Glutamatergic neuron (in vitro differentiated cells): Measurements from ENCODE around the gene CFAP73. TPM values are rescaled to one million over a fixed set of nuclear protein-coding genes. Genes with fewer than 3 reads are reported as not detected.

Experiments
- DNase-seq: peaks from one replicate; pipeline ENCODE4 v3.0.0; 2022
- H3K27ac Mint-ChIP-seq: one replicate; pipeline ENCODE4 v1.8.0; 2020; ENCODE audit warnings: mild to moderate bottlenecking, mixed read lengths, inconsistent platforms; ENCODE audit not compliant: unreplicated experiment
- H3K27me3 Mint-ChIP-seq: one replicate; pipeline ENCODE4 v1.8.0; 2020; ENCODE audit warnings: mild to moderate bottlenecking, moderate library complexity, mixed read lengths, inconsistent platforms; ENCODE audit not compliant: unreplicated experiment
- H3K36me3 Mint-ChIP-seq: one replicate; pipeline ENCODE4 v1.8.0; 2020; ENCODE audit warnings: mild to moderate bottlenecking, mixed read lengths, inconsistent platforms; ENCODE audit not compliant: unreplicated experiment
- H3K4me1 Mint-ChIP-seq: one replicate; pipeline ENCODE4 v1.8.0; 2020; ENCODE audit warnings: mild to moderate bottlenecking, low read depth, mixed read lengths, inconsistent platforms; ENCODE audit not compliant: unreplicated experiment
- H3K4me3 Mint-ChIP-seq: one replicate; pipeline ENCODE4 v1.8.0; 2020; ENCODE audit warnings: mild to moderate bottlenecking, mixed read lengths, inconsistent platforms; ENCODE audit not compliant: unreplicated experiment
- H3K9me3 Mint-ChIP-seq: one replicate; pipeline ENCODE4 v1.8.0; 2020; ENCODE audit warnings: mild to moderate bottlenecking, moderate library complexity, mixed read lengths, inconsistent platforms; ENCODE audit not compliant: unreplicated experiment
- total RNA-seq: library from RNA; stranded (reverse); fragmentation: NEBNext Ultra II Directional; extraction: Animal tissue kit (Norgen Biotek cat#: 25700); gene quantifications from one replicate; pipeline ENCODE4 v1.2.1, GENCODE V29; 2021; ENCODE audit not compliant: unreplicated experiment
- TF ChIP-seq, protein P1 (sequence below): fragments of 200-600 bp; sonication (generic); IDR thresholded peaks from one replicate; pipeline ENCODE4 v1.5.0; 2021; ENCODE audit not compliant: partially characterized antibody, unreplicated experiment

Gene CFAP73
- total RNA-seq, 1 donor from 2014 or later = not detected

DNA sequence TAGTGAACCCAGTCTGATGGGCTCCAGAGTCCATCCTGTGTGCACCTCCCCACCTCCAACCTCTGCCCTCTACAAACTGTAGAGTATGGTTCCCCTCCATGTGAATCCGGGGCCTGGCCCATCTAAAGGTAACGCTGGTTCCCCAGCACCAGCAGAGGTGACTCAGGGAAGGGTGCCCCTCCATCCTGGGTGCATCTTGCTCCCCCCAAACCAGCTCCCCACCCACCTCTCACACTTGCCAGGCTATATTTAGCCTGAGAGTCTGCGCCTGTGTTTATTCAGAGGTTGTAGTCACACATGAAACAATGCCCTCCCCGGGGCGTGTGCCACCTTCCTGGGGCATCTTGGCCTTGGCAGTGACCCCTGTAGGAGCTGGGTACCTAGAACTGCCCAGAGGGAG lies 40.2 kb upstream of the CFAP73 start:
- Mint-ChIP-seq H3K4me3 (no peak overlapping the region), H3K9me3 (peaks cover 6% of the 10 kb centered on the region), H3K27me3 (peaks cover 9% of the 10 kb centered on the region), H3K36me3 (no peaks in the 10 kb centered on the region), H3K27ac (no peak overlapping the region), H3K4me1 (no peaks in the 10 kb centered on the region)
- DNase-seq = no peak
- TF ChIP-seq, protein P1, sequence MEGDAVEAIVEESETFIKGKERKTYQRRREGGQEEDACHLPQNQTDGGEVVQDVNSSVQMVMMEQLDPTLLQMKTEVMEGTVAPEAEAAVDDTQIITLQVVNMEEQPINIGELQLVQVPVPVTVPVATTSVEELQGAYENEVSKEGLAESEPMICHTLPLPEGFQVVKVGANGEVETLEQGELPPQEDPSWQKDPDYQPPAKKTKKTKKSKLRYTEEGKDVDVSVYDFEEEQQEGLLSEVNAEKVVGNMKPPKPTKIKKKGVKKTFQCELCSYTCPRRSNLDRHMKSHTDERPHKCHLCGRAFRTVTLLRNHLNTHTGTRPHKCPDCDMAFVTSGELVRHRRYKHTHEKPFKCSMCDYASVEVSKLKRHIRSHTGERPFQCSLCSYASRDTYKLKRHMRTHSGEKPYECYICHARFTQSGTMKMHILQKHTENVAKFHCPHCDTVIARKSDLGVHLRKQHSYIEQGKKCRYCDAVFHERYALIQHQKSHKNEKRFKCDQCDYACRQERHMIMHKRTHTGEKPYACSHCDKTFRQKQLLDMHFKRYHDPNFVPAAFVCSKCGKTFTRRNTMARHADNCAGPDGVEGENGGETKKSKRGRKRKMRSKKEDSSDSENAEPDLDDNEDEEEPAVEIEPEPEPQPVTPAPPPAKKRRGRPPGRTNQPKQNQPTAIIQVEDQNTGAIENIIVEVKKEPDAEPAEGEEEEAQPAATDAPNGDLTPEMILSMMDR = no peak

DNA sequence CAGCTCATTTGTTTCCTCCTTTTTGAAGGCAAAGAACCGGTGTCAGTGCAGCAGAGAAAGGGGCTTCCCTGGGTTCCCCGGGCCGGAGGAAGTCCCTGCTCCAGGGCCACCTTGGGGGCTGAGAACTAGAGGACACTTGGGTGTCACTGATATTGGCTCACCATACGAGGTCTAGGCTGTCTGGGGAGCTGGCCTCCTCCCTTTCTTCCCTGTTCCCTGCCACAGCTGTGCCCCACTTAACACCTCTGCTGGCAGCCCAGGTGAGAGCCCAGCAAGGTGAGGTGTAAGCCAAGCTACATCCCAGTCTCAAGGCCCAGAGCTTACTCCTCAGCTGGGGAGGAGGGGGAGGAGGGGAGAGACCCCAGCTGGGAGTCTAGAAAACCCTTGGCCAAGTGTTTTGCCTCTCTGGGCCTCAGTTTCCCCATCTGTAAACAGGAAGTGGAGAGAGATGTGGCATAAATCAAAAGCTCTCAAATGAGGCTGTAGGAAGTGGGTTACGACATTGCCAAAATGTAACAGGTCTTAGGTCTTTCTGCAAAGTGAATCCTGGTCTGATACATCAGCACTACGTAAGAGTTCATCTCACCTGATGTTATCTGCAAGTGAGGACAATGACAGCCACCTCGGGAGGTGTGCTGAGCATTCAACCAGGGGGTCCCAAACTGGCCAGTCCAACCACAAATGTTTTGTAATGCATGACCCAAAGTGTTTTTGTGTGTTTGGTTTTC lies 39.5 kb upstream of the CFAP73 start:
- H3K4me1 Mint-ChIP-seq = no peaks in the 10 kb centered on the region
- no peaks in the 10 kb centered on the region for H3K36me3 Mint-ChIP-seq
- DNase-seq = no peak
- TF ChIP-seq, protein P1 = no peak
- no peak overlapping the region for H3K27ac Mint-ChIP-seq
- peaks cover 6% of the 10 kb centered on the region for H3K9me3 Mint-ChIP-seq
- H3K4me3 Mint-ChIP-seq = no peak overlapping the region
- H3K27me3 Mint-ChIP-seq = peaks cover 7% of the 10 kb centered on the region

GRCh38 chr12:113111247-113111646 lies 38.3 kb upstream of the CFAP73 start:
- TF ChIP-seq, protein P1 = no peak
- Mint-ChIP-seq H3K4me1 (no peaks in the 10 kb centered on the region), H3K9me3 (peaks cover 5% of the 10 kb centered on the region), H3K36me3 (no peaks in the 10 kb centered on the region), H3K4me3 (no peak overlapping the region), H3K27ac (no peak overlapping the region), H3K27me3 (peaks cover 7% of the 10 kb centered on the region)
- DNase-seq = no peak

DNA sequence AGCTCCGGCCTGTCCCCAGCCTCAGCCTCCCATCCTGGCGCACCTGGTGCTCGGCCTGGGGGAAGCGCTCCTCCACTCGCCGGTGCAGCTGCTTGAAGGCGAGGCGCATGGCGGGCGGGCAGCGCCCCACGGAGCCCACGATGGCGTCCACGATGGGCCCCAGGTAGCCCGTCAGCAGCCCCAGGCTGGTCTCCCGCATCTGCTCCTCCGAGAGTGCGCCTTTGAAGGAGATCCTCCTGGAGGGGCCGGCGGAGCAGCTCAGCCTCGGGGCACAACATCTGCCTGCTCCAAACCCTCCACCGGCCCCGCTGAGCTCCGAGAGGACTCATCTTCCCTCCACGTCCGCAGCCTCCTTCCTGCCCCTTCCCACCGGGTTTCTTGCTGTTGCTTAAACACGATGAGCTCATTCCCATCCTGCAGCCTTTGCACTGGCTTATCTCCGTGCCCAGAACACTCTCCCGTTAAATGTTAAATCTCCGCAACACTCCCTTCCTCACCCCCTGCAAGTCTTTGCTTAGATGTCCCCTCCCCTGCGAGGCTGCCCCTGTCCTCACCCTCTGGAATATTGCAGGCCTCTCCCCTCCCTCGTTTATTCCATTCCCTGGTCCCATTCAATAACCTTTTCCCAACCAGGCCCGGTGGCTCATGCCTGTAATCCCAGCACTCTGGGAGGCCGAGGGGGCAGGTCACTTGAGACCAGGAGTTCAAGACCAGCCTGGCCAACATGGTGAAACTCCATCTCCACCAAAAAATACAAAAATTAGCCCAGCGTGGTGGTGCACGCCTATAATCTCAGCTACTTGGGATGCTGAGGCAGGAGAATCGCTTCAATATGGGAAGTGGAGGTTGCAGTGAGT lies 37.3 kb upstream of the CFAP73 start:
- no peaks in the 10 kb centered on the region for H3K36me3 Mint-ChIP-seq
- H3K27ac Mint-ChIP-seq = no peak overlapping the region
- H3K4me3 Mint-ChIP-seq = no peak overlapping the region
- peaks cover 5% of the 10 kb centered on the region for H3K27me3 Mint-ChIP-seq
- H3K4me1 Mint-ChIP-seq = no peaks in the 10 kb centered on the region
- peaks cover 2% of the 10 kb centered on the region for H3K9me3 Mint-ChIP-seq
- TF ChIP-seq, protein P1 = no peak
- no peak for DNase-seq

DNA sequence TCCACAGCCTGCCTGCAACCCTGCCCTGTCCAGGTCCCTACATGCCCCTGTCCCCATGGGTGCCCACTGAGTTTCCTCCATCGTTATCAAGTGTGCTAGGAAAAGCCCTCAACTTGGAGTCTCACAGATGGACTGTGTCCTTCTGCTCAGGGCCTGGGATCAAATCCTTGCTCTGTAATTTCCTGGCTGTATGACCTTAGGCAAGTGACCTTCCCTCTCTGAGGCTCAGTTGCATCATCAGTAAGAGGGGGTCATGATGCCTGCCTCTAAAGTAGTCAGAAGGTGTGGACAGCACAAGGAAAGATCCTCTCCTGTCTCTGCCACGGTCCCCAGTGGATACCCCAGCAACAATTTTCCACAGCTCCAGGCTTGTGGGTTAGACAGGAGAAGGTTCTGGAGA lies 36.1 kb upstream of the CFAP73 start:
- no peaks in the 10 kb centered on the region for H3K4me1 Mint-ChIP-seq
- peaks cover 2% of the 10 kb centered on the region for H3K9me3 Mint-ChIP-seq
- H3K27me3 Mint-ChIP-seq = peaks cover 7% of the 10 kb centered on the region
- no peak overlapping the region for H3K4me3 Mint-ChIP-seq
- no peak overlapping the region for H3K27ac Mint-ChIP-seq
- TF ChIP-seq, protein P1 = no peak
- DNase-seq = no peak
- H3K36me3 Mint-ChIP-seq = no peaks in the 10 kb centered on the region
